Right hindlimb (tissue), 1 donor: ENCODE results near the gene SLC13A5.
"Not testable (repeated sequence)": the region's sequence is repeated elsewhere in the genome, so short reads cannot be mapped to it uniquely, and the experiment has no call there.

Experiments
- DNase-seq: peaks from one replicate; pipeline ENCODE4 v3.0.0-alpha.2; 2018

SLC13A5 gene

GRCh38 chr17:6710317-6710716 is 2.9 kb downstream of the SLC13A5 start:
- DNase-seq: no peak

- DNase-seq: no peak
Measured at GRCh38 chr17:6708357-6708961, 4.7 kb downstream of the SLC13A5 start.

- no peak for DNase-seq
Measured at GRCh38 chr17:6706996-6707395, 6.2 kb downstream of the SLC13A5 start.

GRCh38 chr17:6706499-6706898 is 6.7 kb downstream of the SLC13A5 start:
- no peak for DNase-seq

GRCh38 chr17:6704470-6705052 is 8.6 kb downstream of the SLC13A5 start:
- no peak for DNase-seq

GRCh38 chr17:6703751-6704150 is 9.4 kb downstream of the SLC13A5 start:
- no peak for DNase-seq

GRCh38 chr17:6702567-6703215 is 10.5 kb downstream of the SLC13A5 start:
- DNase-seq: no peak

- no peak for DNase-seq
Measured at GRCh38 chr17:6701719-6702118, 11.4 kb downstream of the SLC13A5 start.

GRCh38 chr17:6700948-6701307 is 12.2 kb downstream of the SLC13A5 start:
- no peak for DNase-seq

GRCh38 chr17:6699997-6700947 is 12.9 kb downstream of the SLC13A5 start:
- no peak for DNase-seq

- DNase-seq: no peak
Measured at GRCh38 chr17:6698004-6698403, 15.2 kb downstream of the SLC13A5 start.

GRCh38 chr17:6696906-6697305 is 16.3 kb downstream of the SLC13A5 start:
- DNase-seq: no peak

- no peak for DNase-seq
Measured at GRCh38 chr17:6695565-6695964, 17.6 kb downstream of the SLC13A5 start.

- no peak for DNase-seq
Measured at GRCh38 chr17:6695051-6695450, 18.1 kb downstream of the SLC13A5 start.

- DNase-seq: not testable (repeated sequence)
Measured at GRCh38 chr17:6691958-6692357, 21.2 kb downstream of the SLC13A5 start.

- no peak for DNase-seq
Measured at GRCh38 chr17:6691546-6691945, 21.6 kb downstream of the SLC13A5 start.

GRCh38 chr17:6690641-6691040 is 22.5 kb downstream of the SLC13A5 start:
- no peak for DNase-seq

- no peak for DNase-seq
Measured at GRCh38 chr17:6688944-6689343, 24.2 kb downstream of the SLC13A5 start.

GRCh38 chr17:6686026-6686425 is 27.1 kb downstream of the SLC13A5 start:
- no peak for DNase-seq

- DNase-seq: no peak
Measured at GRCh38 chr17:6684881-6685767, 28.0 kb downstream of the SLC13A5 start.

- no peak for DNase-seq
Measured at GRCh38 chr17:6684460-6684783, 28.7 kb downstream of the SLC13A5 start.

- DNase-seq: no peak
Measured at GRCh38 chr17:6683730-6684459, 29.3 kb downstream of the SLC13A5 start.
